ENCODE measurements around the gene RASA1.

GRCh38 chr5:87277279-87277835, 9.7 kb downstream of the RASA1 start:
- TF ChIP-seq CTCF (IDR thresholded peaks at IDR 0.05): no peak
- TF ChIP-seq POLR2A (IDR thresholded peaks at IDR 0.05): no peak

Data from ovary (tissue), 3 donors.